Subcutaneous abdominal adipose tissue (tissue), 5 donors: ENCODE data around the gene COMMD2.

ENCODE experiments used
- H3K27ac ChIP-seq: one replicate; pipeline ENCODE4 v1.7.0; 2013; ENCODE audit warnings: low read depth, mild to moderate bottlenecking, inconsistent platforms, low read length, moderate library complexity
- H3K27me3 ChIP-seq, 5 donors: one replicate each; pipeline ENCODE4 v1.7.0; 2013; ENCODE audit warnings: low read length in 5 of 5, inconsistent platforms in 1 of 5; ENCODE audit not compliant: control insufficient read depth in 5 of 5, insufficient read depth in 4 of 5
- H3K36me3 ChIP-seq, 5 donors: one replicate each; pipeline ENCODE4 v1.7.0; 2013; ENCODE audit warnings: low read length in 5 of 5; ENCODE audit not compliant: control insufficient read depth in 5 of 5, insufficient read depth in 5 of 5
- H3K4me1 ChIP-seq, 5 donors: one replicate each; pipeline ENCODE4 v1.7.0; 2013; ENCODE audit warnings: low read length in 5 of 5, mild to moderate bottlenecking in 3 of 5, moderate library complexity in 1 of 5; ENCODE audit not compliant: control insufficient read depth in 5 of 5, insufficient read depth in 5 of 5
- H3K4me3 ChIP-seq, 5 donors: one replicate each; pipeline ENCODE4 v1.7.0; 2013; ENCODE audit warnings: low read length in 5 of 5, low read depth in 1 of 5
- H3K9ac ChIP-seq, 5 donors: one replicate each; pipeline ENCODE4 v1.7.0; 2013; ENCODE audit warnings: low read length in 5 of 5, mild to moderate bottlenecking in 4 of 5, moderate library complexity in 3 of 5
- H3K9me3 ChIP-seq, 5 donors: one replicate each; pipeline ENCODE4 v1.7.0; 2013; ENCODE audit warnings: low read length in 5 of 5; ENCODE audit not compliant: control insufficient read depth in 5 of 5
- donor health status: healthy.
- donor health status: healthy.
- donor health status: healthy.
- donor health status: healthy.
- donor health status: healthy.

Gene COMMD2

DNA sequence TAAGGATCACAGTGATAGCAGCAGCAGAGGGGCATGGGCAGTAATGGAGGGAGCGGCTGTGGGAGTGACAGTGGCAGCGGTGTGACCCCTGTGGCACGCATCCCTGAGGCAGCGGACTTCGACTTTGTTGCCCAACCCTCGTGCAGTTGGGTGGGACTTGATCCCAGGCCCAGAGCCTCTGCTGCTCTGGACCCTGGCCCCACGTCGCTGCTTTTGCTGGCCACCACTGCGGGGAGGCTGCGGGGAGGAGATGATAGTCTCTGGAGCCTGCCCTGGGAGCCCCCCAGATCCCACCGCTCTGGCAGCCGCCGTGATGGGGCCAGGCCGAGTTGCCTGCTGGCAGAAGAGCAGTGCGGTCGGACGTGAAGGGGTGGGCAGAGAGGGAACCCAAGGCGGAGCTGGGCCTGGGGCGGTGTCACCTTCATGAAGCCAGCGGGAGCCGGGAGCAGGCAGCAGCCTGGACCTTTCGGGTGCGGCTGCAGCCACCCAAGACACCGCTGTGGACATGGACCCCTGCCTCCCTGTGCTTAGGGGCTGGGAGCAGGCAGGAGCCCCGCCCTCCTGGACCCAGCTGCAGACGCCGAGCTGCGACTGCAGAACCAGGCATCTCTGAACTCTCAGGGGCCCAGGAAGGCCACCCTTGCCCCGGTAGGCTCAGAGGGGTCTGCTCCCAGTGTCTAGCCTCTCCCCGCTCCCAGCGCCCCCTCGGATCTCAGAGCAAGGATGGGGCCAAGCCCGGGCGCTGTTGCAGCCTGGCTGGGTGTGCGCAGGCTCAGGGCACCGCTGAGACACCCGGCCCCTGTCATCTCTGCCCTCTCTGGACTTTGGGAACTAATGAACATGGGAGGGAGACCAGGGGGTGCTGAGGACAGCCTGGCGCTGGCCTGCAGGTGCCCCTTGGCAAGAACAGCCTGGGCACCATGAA is 38.3 kb downstream of the COMMD2 start:
- no peak overlapping the region for H3K27ac ChIP-seq
- H3K4me3 ChIP-seq = no peak overlapping the region
- no peaks in the 10 kb centered on the region for H3K9me3 ChIP-seq
- H3K4me1 ChIP-seq = peaks cover 0 to 3% (median 0%) of the 10 kb centered on the region in 5 donors
- H3K36me3 ChIP-seq = no peaks in the 10 kb centered on the region
- H3K27me3 ChIP-seq = no peaks in the 10 kb centered on the region
- no peak overlapping the region for H3K9ac ChIP-seq

DNA sequence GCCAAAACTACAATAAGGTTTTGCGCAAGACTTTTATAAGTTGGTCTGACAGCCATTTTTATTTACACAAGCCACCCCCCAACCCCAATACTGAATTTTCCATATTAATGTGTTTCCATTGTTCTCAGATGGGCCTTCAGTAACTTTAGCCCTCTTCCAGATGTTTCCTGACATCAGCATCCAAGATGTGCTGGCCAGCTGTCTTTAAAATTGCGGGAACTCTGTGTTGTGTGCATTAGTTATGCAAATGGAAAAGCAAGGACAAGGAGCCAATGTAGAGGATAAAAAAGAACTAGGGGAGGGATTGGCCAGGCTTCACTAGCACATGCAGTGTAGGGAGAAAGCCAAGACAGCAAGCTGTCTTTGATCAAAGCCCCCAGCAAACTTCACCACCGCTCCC is 45.4 kb downstream of the COMMD2 start:
- no peaks in the 10 kb centered on the region for H3K9me3 ChIP-seq
- peaks cover 0 to 11% (median 0%) of the 10 kb centered on the region in 5 donors for H3K4me1 ChIP-seq
- peak overlapping the region in 1 of 5 donors; percentile 22 for H3K9ac ChIP-seq
- H3K36me3 ChIP-seq = no peaks in the 10 kb centered on the region
- no peak overlapping the region for H3K4me3 ChIP-seq
- H3K27me3 ChIP-seq = no peaks in the 10 kb centered on the region
- peak overlapping the region; percentile 39 for H3K27ac ChIP-seq

DNA sequence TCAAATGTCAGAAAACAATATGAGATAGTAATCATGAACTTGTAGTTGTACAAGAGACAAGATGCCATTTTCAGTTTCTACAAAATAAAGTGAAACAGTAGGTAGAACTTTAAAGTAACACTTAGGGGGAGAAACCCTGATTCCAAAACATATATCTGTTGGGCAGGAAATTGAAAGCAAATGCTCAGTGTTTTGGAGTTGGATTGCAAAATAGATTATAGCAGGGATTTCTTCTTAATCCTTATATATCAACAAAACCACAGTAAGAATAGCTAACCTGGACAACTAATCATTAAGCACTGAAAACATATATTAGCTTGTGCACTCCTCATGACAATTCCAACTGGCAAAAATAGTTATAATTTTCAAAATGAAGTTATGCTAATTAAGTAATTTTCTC is 46.9 kb downstream of the COMMD2 start:
- Histone ChIP-seq H3K4me1 (peaks cover 0 to 11% (median 0%) of the 10 kb centered on the region in 5 donors), H3K9me3 (no peaks in the 10 kb centered on the region), H3K36me3 (no peaks in the 10 kb centered on the region), H3K27me3 (no peaks in the 10 kb centered on the region), H3K4me3 (no peak overlapping the region), H3K9ac (no peak overlapping the region), H3K27ac (no peak overlapping the region)

DNA sequence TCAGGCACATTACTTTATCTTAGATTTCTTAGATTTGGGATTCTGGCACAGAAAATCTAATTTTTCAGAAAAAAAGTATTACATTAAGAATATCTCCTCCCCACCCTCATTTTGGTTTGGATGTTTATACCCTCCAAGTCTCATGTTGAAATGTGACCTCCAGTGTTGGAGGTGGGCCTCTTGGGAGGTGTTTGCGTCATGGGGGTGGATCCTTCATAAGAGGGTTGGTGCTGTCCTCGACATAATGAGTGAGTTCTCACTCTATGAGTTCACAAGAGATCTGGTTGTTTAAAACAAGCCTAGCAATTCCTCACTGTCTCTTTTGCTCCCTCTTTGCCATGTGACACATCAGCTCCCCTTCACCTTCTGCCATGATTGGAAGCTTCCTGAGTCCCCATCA is 48.8 kb downstream of the COMMD2 start:
- Histone ChIP-seq H3K9ac (no peak overlapping the region), H3K4me1 (peaks cover 0 to 11% (median 0%) of the 10 kb centered on the region in 5 donors), H3K27ac (peak overlapping the region; percentile 49), H3K36me3 (no peaks in the 10 kb centered on the region), H3K27me3 (no peaks in the 10 kb centered on the region), H3K9me3 (peaks cover 0 to 5% (median 4%) of the 10 kb centered on the region in 5 donors), H3K4me3 (no peak overlapping the region)

DNA sequence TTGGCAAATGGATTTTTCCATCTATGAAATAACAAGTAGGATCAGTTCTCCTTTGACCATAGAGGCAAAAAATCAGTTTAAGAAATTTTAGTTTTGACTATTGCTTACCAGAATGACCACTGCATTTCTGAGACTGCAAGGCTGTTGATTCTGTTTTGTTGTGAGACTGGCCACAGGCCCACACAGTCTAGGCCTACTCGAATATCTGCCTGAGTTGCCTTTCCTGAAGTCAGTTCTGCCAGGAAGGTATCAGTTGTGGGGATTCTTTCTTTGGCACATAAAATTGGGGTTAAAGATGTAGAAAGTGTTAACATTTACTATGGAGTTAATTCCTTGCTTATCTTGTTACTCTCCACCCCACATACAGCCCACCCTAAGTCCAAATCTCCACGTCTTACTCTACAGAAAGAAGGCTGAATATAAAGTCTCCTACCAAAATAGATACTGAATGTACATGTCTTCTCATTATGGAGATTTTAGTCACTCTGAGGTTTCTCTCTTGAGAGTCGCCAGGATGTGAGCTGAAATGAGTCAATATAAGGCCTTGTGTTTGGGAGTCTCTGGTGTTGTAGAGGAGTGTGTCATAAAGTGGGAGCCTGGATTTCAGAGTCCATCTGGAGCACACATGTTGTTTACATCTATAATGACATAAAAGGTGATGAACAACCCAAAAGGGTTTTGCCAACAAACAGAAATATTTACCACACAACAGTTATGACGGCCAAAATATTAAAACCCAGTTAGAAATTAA is 49.4 kb downstream of the COMMD2 start:
- Histone ChIP-seq H3K4me3 (no peak overlapping the region), H3K27me3 (no peaks in the 10 kb centered on the region), H3K4me1 (peaks cover 0 to 11% (median 0%) of the 10 kb centered on the region in 5 donors), H3K9me3 (peaks cover under 1 to 10% (median 7%) of the 10 kb centered on the region in 5 donors), H3K36me3 (no peaks in the 10 kb centered on the region), H3K9ac (no peak overlapping the region), H3K27ac (peak overlapping the region; percentile 49)

DNA sequence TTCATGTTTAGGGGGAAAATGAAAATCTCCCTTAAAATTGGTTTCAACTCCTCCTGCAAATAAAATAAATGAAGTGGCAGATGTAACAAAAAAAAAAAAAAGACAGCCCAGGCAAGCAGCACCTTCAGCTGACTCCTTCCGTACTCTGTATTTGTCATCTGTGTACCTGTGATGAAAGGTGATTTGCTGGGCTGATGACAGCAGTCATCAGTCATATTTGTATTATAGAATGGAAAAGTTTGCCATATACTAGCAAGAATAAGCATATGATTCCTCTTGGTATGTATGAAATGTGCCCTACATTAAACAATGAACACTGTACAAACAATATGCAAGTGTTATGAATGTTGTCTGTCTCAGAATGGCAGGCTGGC is 50.3 kb downstream of the COMMD2 start:
- Histone ChIP-seq H3K4me1 (peaks cover 0 to 7% (median 0%) of the 10 kb centered on the region in 5 donors), H3K9ac (no peak overlapping the region), H3K27me3 (no peaks in the 10 kb centered on the region), H3K36me3 (no peaks in the 10 kb centered on the region), H3K9me3 (peaks cover 2 to 12% (median 7%) of the 10 kb centered on the region in 5 donors), H3K4me3 (no peak overlapping the region), H3K27ac (no peak overlapping the region)

DNA sequence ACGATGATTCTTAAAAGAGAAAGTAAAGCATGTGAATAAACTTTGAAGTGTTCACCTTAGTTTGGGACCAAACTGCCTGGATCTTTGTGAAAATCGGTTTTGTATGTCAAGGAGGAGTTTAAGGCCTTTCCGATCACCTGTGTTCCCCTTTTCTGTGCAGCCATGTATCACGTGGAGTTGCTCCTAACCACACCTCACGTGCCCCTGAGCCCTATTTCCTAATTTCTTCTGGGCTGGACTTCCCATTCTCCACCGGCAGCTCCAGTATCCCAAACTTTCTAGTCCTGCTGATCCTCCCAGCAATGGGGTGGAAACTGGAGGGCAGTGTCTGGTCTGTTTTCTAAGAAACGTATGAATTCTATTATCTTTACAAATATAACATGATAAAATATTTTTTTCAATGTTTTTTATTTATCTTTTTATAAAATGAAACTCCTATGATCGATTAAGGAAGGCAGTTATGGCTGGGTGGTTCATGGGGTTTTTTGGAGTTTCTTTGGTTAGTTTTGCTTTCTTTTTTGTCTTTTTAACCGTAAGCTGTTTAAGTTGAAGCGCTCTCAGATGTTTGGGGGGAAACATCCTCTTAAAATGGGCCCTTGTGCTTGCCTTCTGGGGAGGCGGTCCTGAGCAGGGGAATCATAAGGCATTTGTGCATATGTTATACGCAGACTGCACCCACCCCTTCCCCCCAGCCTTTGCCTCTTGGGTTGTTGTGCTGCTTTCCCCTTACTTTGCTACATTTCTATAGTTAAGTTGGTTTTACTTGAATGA is 50.9 kb downstream of the COMMD2 start:
- no peaks in the 10 kb centered on the region for H3K36me3 ChIP-seq
- H3K4me1 ChIP-seq = peaks cover 0 to 2% (median 0%) of the 10 kb centered on the region in 5 donors
- H3K27ac ChIP-seq = no peak overlapping the region
- no peaks in the 10 kb centered on the region for H3K27me3 ChIP-seq
- no peak overlapping the region for H3K9ac ChIP-seq
- H3K9me3 ChIP-seq = peaks cover 2 to 12% (median 7%) of the 10 kb centered on the region in 5 donors
- H3K4me3 ChIP-seq = no peak overlapping the region
